SKM-1 (cell line): ENCODE measurements around the gene COPRS.
A peak's percentile ranks its signal among the peaks of the same experiment; 100 is the strongest.
"Not testable (repeated sequence)": the region's sequence is repeated elsewhere in the genome, so short reads cannot be mapped to it uniquely, and the experiment has no call there.

Source experiments
- DNase-seq: peaks from one replicate; lab custom pipeline; 2025; ENCODE audit not compliant: unreplicated experiment; lab: John Stamatoyannopoulos, UW

The COPRS gene

DNA sequence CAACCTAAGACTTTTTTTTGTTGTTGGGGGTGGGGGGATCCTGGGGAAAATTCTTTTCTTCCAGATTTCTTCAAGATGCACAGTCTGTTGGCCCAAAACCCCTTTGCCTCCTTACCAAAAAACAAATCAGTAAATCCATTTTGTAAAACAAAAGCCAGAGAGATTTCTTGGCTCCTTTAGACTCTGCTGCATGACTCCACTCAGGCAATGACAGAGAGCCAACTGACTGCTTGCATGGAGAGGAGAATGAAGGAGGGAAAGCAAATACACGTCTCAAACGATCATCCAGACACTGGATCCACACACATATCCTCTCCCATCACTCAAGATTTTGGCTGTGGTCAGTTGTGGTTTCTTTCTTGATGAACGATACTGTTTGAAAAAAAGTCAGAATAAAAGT, 13.8 kb downstream of the COPRS start:
- no peak for DNase-seq

DNA sequence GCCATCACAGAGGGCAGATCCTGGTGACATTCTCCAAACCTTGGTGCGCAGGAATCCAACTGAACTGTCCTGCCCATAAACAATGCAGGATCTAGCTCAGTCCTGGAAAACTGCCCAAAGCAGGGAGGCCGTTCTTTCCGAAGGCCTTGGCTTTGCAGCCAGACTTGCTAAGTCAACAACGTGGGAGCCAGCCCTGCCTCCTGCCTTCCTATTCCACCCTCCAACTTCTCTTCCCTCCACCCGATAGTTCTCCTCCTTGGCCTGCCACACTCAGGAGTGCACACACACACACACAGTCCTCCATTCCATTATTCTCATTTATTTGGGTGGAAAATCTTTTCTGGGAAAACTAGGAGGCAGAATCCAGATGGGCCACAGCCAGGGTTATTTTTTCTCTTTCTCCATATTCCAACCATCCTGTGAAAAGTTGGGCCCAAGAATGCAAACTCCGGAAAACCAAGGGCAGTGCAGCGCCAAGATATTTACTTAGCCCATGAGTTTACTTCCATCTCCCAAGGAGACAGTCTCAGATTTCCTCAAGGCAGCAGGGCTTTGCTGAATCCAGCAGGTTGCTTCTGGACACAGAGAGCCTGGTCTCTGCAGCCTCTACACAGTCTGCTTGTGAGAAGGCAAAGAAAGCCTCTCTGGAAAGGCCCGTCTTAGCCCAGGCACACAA, 15.8 kb downstream of the COPRS start:
- DNase-seq, result no peak

GRCh38 chr17:31842195-31843069, 16.6 kb downstream of the COPRS start:
- peak; percentile 17 for DNase-seq

- DNase-seq, result no peak
Measured at GRCh38 chr17:31841850-31842194, 17.2 kb downstream of the COPRS start.

DNA sequence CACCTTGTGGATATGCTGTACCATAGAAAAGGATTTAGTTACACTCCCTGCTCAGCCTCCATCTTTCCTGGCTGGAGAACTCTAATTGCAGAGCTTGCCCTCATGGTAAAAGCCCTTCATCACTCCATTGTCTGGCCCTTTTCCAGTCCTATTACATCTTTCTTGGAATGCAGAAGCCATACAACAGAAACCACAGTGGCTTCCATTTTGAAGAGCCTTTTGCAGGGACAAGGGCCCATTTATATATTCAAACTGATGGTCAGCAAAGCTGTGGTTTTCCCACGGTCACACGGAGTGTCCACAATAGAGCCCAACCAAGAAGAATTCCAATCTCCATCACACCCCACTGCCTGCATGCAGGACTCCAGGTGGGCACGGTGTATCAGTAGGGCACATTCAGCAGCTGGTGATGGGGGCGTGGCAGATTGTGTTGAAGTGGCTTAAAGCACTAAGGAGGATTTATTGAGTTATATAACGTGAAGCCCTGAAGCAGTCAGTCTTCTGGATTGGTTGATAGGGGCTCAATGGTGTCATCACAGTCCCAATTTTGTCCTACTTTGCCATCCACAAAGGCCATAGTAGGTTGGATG, 20.3 kb downstream of the COPRS start:
- no peak for DNase-seq

DNA sequence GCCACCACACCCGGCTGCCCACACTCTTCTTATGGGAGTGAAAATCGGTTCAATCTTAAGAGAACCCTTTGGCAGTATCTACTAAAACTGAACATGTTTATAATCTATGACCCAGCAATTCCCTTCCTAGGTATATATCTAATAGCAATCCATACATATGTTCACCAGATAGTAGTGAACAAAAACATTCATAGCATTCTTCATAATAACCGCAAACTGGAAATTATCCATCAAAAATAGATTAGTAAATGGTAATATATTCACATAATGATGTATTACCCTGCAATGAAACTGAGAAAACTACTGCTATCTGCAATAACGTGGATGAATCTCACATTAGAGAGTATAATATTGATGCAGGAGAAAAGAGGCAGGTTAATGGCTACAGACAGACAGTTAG, 23.1 kb downstream of the COPRS start:
- DNase-seq, result no peak

- DNase-seq, result peak; percentile 52
Measured at GRCh38 chr17:31834448-31834847, 24.6 kb downstream of the COPRS start.

DNA sequence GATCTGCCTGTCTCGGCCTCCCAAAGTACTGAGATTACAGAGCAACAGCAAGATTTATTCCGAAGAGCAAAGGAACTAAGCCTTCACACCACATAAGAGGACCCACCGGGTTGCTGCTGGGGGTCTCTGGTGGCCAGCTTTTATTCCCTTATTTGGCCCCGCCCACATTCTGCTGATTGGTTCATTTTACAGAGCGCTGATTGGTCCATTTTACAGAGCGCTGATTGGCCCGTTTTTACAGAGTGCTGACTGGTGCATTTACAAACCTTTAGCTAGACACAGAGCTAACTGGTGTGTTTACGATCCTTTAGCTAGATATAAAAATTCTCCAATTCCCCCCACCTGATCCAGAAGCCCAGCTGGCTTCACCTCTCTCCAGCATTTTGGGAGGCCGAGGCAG, 26.3 kb downstream of the COPRS start:
- no peak for DNase-seq

- no peak for DNase-seq
Measured at GRCh38 chr17:31830971-31831858, 27.8 kb downstream of the COPRS start.

- DNase-seq, result no peak
Measured at GRCh38 chr17:31829649-31830048, 29.4 kb downstream of the COPRS start.

DNA sequence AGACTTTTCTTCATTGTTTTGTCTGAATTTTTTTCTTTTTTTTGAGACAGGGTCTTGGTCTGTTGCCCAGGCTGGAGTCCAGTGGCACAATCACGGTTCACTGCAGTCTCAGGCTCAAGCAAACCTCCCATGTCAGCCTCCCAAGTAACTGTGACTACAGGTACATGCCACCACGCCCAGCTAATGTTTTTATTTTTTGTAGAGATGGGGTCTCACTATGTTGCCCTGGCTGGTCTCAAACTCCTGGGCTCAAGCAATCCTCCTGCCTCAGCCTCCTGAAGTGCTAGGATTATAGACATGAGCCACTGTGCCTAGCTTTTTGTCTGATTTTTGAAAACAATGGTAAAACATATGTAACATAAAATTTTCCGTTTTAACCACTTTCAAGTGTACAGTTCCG, 30.1 kb downstream of the COPRS start:
- not testable (repeated sequence) for DNase-seq

DNA sequence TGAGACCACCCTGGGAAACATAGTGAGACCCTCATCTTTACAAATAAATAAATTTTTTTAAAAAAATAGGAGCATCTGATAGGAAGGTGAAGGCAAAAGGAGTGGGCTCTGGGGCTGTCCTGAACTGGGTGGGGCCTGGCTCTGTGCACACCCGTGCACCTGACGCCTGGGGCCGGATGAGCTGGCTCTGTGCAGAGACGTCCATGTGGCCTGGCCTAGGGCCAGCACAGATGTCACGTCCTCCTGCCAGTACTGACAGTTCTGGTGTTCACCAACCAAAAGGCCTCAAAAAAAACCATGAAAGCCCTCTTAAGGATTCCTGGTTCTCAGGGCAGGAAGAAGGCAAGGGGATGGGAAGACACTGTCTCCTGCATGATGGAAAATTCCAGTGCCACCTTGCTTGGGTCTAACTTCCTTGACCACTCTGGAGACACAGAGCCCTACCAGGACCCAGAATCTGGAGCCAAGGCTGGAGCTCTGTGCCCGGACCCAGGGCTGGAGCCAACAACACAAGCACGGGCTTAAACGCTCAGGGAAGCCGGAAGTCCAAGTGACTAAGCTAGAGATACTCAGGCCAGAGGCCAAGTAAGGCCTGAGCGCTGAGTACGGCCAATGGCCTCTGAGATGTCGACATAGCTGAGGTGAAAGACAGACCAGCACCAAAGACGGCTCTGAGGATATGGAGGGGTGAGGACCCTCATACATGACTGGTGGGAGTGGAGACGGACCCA, 32.9 kb downstream of the COPRS start:
- DNase-seq, result no peak

- no peak for DNase-seq
Measured at GRCh38 chr17:31824766-31825360, 34.2 kb downstream of the COPRS start.

GRCh38 chr17:31823014-31823413, 36.0 kb downstream of the COPRS start:
- DNase-seq, result no peak

DNA sequence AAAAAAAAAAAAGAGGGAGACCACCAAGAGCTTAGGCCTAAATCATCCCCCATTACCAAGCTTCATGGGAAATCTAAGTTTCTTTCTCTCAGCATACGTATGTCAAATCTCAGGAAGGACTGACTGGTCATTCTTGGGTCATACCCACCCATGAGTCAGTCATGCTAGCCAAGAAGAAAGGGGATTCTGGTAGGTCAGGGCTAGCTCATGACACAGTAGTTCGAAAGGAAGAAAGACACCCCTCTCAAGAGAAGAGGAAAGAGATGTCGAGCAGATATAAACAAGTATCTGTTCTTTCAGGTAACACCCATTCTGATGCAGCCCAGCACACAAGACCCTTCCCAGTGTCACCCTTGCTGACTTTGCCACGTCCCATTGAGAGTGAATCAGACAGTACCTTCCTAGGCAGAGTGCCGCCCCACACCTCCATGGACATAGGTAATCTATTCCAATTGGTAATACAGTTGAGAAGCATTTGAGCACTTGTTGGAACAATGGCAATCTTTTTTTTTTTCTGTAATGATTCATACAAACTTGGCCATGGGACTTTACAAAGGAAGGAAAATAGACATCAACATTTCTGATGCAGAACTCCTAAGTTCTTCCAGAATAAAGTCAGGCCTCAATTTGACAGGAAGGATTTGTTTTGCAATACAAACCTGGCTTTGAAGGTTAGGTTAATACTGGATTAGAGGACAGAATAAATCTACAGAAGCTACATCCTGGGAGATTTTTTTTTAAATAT, 38.2 kb downstream of the COPRS start:
- DNase-seq, result no peak

DNA sequence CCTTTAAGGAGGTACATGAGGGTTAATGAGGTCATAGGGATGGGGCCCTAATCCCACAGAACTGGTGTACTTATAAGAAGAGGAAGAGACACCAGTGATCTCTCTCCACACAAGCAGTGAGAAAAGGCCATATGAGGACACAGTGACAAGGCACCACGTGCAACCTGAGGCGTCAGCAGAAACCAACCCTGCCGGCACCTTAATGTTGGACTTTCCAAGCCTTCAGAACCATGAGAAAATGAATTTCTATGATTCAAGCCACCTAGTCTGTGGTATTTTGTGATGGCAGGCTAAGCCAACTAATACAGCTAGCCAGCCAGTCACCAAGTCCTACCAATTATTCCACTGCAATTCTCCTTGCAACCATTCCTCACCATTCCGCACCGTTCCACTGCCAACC, 39.5 kb downstream of the COPRS start:
- no peak for DNase-seq

DNA sequence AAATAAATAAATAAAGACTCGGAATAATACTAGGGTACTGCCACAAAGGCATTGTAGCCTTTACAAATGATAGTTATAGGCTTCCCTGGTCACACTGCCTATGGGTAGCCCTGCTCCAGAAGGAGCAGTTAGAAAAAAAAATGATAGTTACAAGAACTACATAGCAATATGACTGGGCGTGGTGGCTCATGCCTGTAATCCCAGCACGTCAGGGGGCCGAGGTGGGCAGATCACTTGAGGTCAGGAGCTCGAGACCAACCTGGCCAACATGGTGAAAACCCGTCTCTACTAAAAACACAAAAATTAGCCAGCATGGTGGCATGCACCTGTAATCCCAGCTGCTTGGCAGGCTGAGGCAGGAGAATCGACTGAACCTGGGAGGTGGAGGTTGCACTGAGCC, 40.2 kb downstream of the COPRS start:
- not testable (repeated sequence) for DNase-seq

GRCh38 chr17:31815212-31815730, 43.8 kb downstream of the COPRS start:
- no peak for DNase-seq

DNA sequence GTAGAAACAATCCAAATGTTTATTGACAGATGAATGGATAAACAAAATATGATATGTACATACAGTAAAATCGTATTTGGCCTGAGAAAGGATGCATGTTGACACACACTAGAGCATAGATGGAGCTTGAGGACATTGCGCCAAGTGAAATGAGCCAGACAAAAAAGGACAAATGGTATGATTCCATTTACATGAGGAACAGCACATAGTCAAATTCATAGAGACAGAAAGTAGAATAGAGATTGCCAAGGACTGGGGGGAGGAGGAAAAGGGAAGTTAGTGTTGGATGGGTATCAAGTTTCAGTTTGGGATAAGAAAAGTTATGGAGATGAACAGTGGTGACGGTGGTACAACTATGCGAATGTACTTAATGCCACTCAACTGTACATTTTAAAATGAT, 47.9 kb downstream of the COPRS start:
- DNase-seq, result no peak
